ENCODE measurements around the gene IL12RB1.

GRCh38 chr19:18119717-18120105 is 33.0 kb upstream of the IL12RB1 start:
- TF ChIP-seq EZH2 (IDR thresholded peaks at IDR 0.05; ENCODE audit: borderline replicate concordance, low read length) (no peak), CTCF (conservative IDR thresholded peaks at IDR 0.05 in 1 of 2, IDR thresholded peaks at IDR 0.05 in 1 of 2; ENCODE audit: extremely low read depth in 1 of 2, insufficient read depth in 1 of 2, low read depth in 1 of 2, low read length in 2 of 2) (no peak)

Data from mammary epithelial cell (primary cell).